Esophagus squamous epithelium (tissue), 4 donors: ENCODE measurements around the gene LIMS1.

Experiments
- CTCF ChIP-seq, 6 experiments: fragments of 450-650 bp in 4 of 6; fragments of 200-600 bp in 2 of 6; sonication (generic) in 2 of 6; IDR thresholded peaks; one replicate each; pipeline ENCODE4 v1.5.1; 2016 to 2019; ENCODE audit warnings: antibody characterized with exemption in 6 of 6, mild to moderate bottlenecking in 4 of 6, moderate library complexity in 4 of 6
- POLR2A ChIP-seq, 4 donors: fragments of 450-650 bp; IDR thresholded peaks; one replicate each; pipeline ENCODE4 v1.6.1; 2017; ENCODE audit warnings: antibody characterized with exemption in 4 of 4, mild to moderate bottlenecking in 4 of 4, moderate library complexity in 3 of 4

GRCh38 chr2:108560895-108561530, 26.7 kb downstream of the LIMS1 start:
- TF ChIP-seq CTCF (IDR thresholded peaks at IDR 0.05) = no peak
- TF ChIP-seq POLR2A (IDR thresholded peaks at IDR 0.05) = no peak
